WI38 (cell line): ENCODE measurements around the gene LAMA4.

Source experiments
- H3K4me3 ChIP-seq: 2 replicates; pipeline ENCODE4 v1.5.1; 2011; ENCODE audit warnings: low read depth, mild to moderate bottlenecking, control low read depth, low read length
- TF ChIP-seq, protein P1 (sequence below): IDR thresholded peaks from 2 replicates; pipeline ENCODE4 v1.5.1; 2012; ENCODE audit warnings: low read depth, mild to moderate bottlenecking, control low read depth, low read length

The LAMA4 gene

DNA sequence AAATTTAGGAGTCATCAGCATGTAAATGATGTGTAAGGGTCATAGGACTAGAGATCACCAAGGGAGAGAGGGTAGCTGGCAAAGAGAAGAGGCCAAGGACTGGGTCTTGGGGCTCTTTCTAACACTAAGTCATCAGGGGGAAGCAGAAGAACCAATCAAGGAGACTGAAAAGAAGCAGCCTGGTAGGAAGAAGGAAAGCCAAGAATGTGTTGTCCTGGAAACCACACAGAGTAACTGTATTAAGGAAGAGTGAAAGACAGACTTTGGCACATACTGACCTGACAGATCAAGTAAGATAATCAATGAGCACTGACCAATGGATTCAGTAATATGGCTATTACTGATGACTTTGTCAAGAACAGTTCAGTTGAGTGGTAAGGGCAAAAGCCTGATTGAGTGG, 42.3 kb upstream of the LAMA4 start:
- H3K4me3 ChIP-seq = no peak overlapping the region
- TF ChIP-seq, protein P1, sequence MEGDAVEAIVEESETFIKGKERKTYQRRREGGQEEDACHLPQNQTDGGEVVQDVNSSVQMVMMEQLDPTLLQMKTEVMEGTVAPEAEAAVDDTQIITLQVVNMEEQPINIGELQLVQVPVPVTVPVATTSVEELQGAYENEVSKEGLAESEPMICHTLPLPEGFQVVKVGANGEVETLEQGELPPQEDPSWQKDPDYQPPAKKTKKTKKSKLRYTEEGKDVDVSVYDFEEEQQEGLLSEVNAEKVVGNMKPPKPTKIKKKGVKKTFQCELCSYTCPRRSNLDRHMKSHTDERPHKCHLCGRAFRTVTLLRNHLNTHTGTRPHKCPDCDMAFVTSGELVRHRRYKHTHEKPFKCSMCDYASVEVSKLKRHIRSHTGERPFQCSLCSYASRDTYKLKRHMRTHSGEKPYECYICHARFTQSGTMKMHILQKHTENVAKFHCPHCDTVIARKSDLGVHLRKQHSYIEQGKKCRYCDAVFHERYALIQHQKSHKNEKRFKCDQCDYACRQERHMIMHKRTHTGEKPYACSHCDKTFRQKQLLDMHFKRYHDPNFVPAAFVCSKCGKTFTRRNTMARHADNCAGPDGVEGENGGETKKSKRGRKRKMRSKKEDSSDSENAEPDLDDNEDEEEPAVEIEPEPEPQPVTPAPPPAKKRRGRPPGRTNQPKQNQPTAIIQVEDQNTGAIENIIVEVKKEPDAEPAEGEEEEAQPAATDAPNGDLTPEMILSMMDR = no peak

DNA sequence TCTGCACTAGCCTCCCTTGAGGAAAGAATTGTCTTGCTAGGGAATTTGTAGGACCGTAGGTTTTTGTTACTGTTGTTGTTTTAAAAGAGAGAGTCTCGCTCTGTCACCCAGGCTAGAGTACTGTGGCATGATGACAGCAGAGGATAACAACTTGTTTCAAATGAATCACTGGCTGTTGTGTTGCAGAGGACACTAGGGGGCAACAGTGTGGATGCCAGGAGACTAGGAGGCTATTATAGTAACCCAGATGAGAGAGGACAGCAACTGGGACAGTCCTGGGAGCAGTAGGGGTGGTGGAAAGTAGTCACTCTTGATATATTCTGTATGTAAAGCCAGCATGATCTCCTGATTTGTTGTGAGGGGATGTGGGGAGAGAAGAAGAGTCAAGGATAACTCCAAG, 41.8 kb upstream of the LAMA4 start:
- H3K4me3 ChIP-seq = no peak overlapping the region
- TF ChIP-seq, protein P1 = peak; percentile 61

DNA sequence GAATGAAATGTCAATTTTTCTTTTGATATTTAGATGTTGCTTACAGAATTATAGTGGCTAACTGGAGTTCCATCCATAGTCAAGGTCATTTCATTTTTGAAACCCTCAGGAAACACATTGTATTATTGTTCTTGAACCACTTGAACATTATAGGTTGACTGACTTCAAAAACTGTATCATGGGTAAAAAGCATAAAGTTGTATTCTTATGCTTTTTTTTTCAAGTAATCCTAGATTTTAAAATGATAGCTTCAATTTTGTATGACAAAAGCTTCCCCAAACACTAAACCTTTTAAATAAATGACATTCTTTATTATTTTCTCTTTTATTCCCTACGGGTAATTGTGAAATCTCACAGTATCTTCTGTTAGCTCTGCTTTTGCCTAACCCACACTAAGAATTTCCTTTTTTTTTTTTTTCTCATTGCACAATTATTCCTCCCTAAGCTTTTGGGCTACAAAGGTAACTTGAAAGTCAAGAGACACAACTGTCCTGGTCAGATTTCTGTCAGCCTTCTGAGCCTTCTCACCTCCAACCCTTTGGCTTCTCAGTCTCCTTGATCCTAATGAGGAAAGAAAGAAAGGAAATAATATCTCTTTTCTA, 36.9 kb upstream of the LAMA4 start:
- TF ChIP-seq, protein P1 = no peak
- no peak overlapping the region for H3K4me3 ChIP-seq

DNA sequence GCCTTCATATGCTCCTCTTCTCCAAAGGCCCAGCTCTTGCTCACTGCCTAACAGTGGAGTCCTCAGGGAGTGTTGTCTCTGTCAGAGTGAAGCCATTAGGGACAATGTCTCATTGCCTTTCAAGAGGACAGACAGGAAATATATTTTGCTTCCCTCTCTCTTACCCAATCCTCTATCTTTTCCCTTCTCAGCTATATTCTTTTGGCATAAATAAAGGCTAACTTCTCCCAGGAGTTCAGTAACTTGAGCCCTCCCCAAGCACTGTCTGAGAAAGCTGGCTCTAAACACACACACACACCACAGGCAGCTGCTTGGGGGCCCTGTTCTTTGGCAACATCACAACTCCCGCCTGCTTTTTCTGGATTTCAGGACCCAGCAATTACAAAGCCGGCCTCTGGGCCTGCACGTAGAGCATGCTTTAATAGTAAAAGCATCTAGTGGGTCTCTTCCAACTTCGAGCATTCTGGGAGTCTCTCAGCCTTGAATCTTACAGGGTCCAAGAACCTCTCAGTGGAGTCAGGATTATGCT, 34.7 kb upstream of the LAMA4 start:
- TF ChIP-seq, protein P1 = no peak
- H3K4me3 ChIP-seq = no peak overlapping the region

DNA sequence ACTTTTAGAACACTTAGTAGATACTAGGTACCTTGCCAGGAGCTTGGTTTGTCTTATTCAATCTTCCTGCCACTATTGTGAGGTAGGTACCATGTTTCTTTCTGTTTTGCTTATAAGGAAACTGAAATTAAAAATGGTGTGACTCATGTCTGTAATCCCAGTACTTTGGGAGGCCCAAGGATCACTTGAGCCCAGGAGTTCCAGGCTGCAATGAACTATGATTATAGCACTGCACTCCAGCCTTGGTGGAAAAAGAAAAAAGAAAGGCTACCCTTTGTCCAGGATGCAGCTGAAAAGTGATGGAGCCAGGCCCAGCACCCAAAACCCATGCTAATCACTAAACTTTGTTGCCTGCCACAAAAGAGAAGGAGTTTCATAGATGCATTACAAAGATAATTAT, 34.1 kb upstream of the LAMA4 start:
- TF ChIP-seq, protein P1 = no peak
- H3K4me3 ChIP-seq = no peak overlapping the region

DNA sequence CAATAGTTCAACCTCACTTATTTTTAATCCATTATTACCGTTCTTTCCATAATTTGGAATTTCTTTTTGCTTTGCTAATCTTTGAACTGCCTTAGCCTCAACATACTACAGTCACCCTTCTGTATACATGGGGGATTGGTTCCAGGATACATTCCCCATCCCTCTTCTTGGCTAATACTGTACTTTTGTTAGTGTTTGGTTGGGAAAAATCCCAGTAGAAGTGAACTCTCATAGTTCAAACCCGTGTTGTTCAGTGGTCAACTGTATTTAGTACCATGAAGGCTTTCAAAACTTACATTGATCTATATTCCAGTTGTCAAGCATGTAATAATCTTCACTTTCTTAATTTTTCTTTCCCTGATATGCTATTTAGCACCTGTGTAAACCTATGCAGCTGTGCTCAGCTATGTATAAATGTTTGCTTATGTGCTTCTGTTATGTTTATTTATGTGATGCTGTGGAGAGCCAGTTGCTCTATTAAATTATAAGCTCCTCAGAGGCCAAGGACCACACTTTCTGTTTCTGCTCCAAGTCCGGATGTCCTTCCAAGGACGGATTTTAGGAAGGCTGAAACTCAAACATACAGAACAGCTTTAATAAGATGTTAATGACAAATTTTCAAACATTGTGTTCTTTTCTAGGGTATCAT, 33.3 kb upstream of the LAMA4 start:
- H3K4me3 ChIP-seq = no peak overlapping the region
- TF ChIP-seq, protein P1 = no peak

DNA sequence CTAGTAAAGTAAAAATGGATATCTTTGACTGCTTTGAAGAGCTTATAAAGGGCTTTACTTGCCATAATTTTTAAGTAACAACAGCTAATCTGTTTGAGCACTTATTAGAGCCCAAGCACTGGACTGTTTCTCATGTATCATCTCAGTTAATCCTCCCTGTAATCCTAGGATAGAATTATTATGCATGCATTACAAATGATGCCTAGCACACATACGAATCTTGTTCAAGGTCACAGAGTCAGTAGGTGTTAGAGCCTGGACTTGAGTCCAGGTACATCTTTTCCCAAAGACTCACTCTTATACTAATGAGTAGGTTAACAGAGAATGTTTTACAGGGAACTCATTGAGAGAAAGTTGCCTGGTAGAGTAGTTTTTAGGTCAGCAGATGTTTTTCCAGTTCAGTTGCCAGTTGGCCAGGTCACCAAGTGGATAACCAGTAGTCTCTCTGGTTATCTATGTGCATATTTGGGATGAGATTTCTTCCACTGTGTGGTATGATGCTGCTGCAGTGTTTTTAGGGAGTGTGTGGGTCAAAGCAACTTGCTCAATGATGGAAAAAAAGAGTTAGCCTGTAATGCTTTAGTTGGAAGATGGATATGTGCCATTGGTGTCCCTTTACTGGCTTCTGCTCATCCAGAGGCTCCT, 32.3 kb upstream of the LAMA4 start:
- TF ChIP-seq, protein P1 = no peak
- no peak overlapping the region for H3K4me3 ChIP-seq
